GM19099 (cell line): Measurements from ENCODE around the gene KATNB1.

ENCODE experiments used
- POLR2A ChIP-seq: IDR thresholded peaks from 3 replicates; pipeline ENCODE4 v1.6.1; 2011; ENCODE audit warnings: low read depth; ENCODE audit not compliant: insufficient read length; ENCODE audit errors: extremely low read depth

Gene KATNB1

GRCh38 chr16:57711346-57711745 lies 24.2 kb upstream of the KATNB1 start:
- no peak for TF ChIP-seq POLR2A

GRCh38 chr16:57711993-57712392 lies 23.6 kb upstream of the KATNB1 start:
- no peak for TF ChIP-seq POLR2A

GRCh38 chr16:57713596-57713995 lies 22.0 kb upstream of the KATNB1 start:
- TF ChIP-seq POLR2A: no peak

GRCh38 chr16:57714047-57714446 lies 21.5 kb upstream of the KATNB1 start:
- TF ChIP-seq POLR2A: no peak

GRCh38 chr16:57720142-57720575 lies 15.4 kb upstream of the KATNB1 start:
- TF ChIP-seq POLR2A: no peak

GRCh38 chr16:57721356-57722209 lies 14.0 kb upstream of the KATNB1 start:
- no peak for TF ChIP-seq POLR2A

GRCh38 chr16:57722210-57722499 lies 13.4 kb upstream of the KATNB1 start:
- no peak for TF ChIP-seq POLR2A

- no peak for TF ChIP-seq POLR2A
These were observed 12.9 kb upstream of the KATNB1 start for GRCh38 chr16:57722651-57723050.

GRCh38 chr16:57723170-57723569 lies 12.4 kb upstream of the KATNB1 start:
- no peak for TF ChIP-seq POLR2A

GRCh38 chr16:57724531-57724930 lies 11.0 kb upstream of the KATNB1 start:
- no peak for TF ChIP-seq POLR2A

- no peak for TF ChIP-seq POLR2A
These were observed 10.4 kb upstream of the KATNB1 start for GRCh38 chr16:57725151-57725550.

GRCh38 chr16:57725554-57725953 lies 10.0 kb upstream of the KATNB1 start:
- no peak for TF ChIP-seq POLR2A

- no peak for TF ChIP-seq POLR2A
These were observed 9.6 kb upstream of the KATNB1 start for GRCh38 chr16:57725976-57726375.

- TF ChIP-seq POLR2A: no peak
These were observed 9.1 kb upstream of the KATNB1 start for GRCh38 chr16:57726433-57726947.

GRCh38 chr16:57727610-57728009 lies 8.0 kb upstream of the KATNB1 start:
- TF ChIP-seq POLR2A: no peak

- no peak for TF ChIP-seq POLR2A
These were observed 7.0 kb upstream of the KATNB1 start for GRCh38 chr16:57728336-57729181.
